GM21423 (cell line): ENCODE data around the gene SRGAP2.
A peak's percentile ranks its signal among the peaks of the same experiment; 100 is the strongest.
"Not testable (repeated sequence)": the region's sequence is repeated elsewhere in the genome, so short reads cannot be mapped to it uniquely, and the experiment has no call there.

Experiments
- ATAC-seq: cut with Tn5 transposase; IDR thresholded peaks from one replicate; pipeline ENCODE4 v1.9.1; 2021; ENCODE audit warnings: mild to moderate bottlenecking, moderate library complexity; ENCODE audit not compliant: unreplicated experiment

SRGAP2 gene

GRCh38 chr1:206203364-206204158 is at the start of gene SRGAP2:
TSS of gene SRGAP2 (plus strand) at chr1:206203541. CDS start at chr1:206205971, 2,430 bp downstream.
- peak; percentile 3 for ATAC-seq

GRCh38 chr1:206167350-206168029 is 35.9 kb upstream of the SRGAP2 start:
- ATAC-seq: not testable (repeated sequence)

GRCh38 chr1:206169794-206170193 is 33.5 kb upstream of the SRGAP2 start:
- not testable (repeated sequence) for ATAC-seq

- ATAC-seq: not testable (repeated sequence)
These were observed 30.1 kb upstream of the SRGAP2 start for GRCh38 chr1:206173110-206173719.

- not testable (repeated sequence) for ATAC-seq
These were observed 29.0 kb upstream of the SRGAP2 start for GRCh38 chr1:206174182-206174868.

- not testable (repeated sequence) for ATAC-seq
These were observed 27.8 kb upstream of the SRGAP2 start for GRCh38 chr1:206175459-206176113.

GRCh38 chr1:206176114-206176502 is 27.2 kb upstream of the SRGAP2 start:
- not testable (repeated sequence) for ATAC-seq

GRCh38 chr1:206178061-206178989 is 25.0 kb upstream of the SRGAP2 start:
- not testable (repeated sequence) for ATAC-seq

- not testable (repeated sequence) for ATAC-seq
These were observed 23.7 kb upstream of the SRGAP2 start for GRCh38 chr1:206179666-206180065.

GRCh38 chr1:206182368-206183317 is 20.7 kb upstream of the SRGAP2 start:
- ATAC-seq: not testable (repeated sequence)

- not testable (repeated sequence) for ATAC-seq
These were observed 19.6 kb upstream of the SRGAP2 start for GRCh38 chr1:206183788-206184187.

- ATAC-seq: not testable (repeated sequence)
These were observed 17.6 kb upstream of the SRGAP2 start for GRCh38 chr1:206185778-206186177.

- ATAC-seq: not testable (repeated sequence)
These were observed 16.5 kb upstream of the SRGAP2 start for GRCh38 chr1:206186826-206187225.

- ATAC-seq: not testable (repeated sequence)
These were observed 8.2 kb upstream of the SRGAP2 start for GRCh38 chr1:206195182-206195581.

GRCh38 chr1:206196748-206197424 is 6.5 kb upstream of the SRGAP2 start:
- not testable (repeated sequence) for ATAC-seq

GRCh38 chr1:206202789-206203363 is 465 bp upstream of the SRGAP2 start, which contains the start of gene FAM72A:
TSS of gene FAM72A (minus strand) at chr1:206202839. CDS start at chr1:206202025, 814 bp downstream.
- ATAC-seq: peak; percentile 85

- not testable (repeated sequence) for ATAC-seq
These were observed 794 bp downstream of the SRGAP2 start for GRCh38 chr1:206204159-206204511.
